Measurements from ENCODE around the gene MRPL52. TPM values are rescaled to one million over a fixed set of nuclear protein-coding genes. Genes with fewer than 3 reads are reported as not detected.

Gene MRPL52
- total and polyA plus RNA-seq, 2 of the 13 experiments (the other 11 are each of a cell fraction or from before 2014, with no cell fraction given): 118 to 329 TPM

- TF ChIP-seq ARID5B (CRISPR knock-in tag; IDR thresholded peaks at IDR 0.05) (peak; percentile 3; the same call in 1 of the 2 replicates), FOSL2 (CRISPR knock-in tag; IDR thresholded peaks at IDR 0.05) (peak; percentile 51), ZBTB33 (CRISPR knock-in tag; IDR thresholded peaks at IDR 0.05) (0 out of 2 replicates have a peak, but pooled peaks have one; percentile 6), ZBTB26 (CRISPR knock-in tag; IDR thresholded peaks at IDR 0.05; ENCODE audit: borderline replicate concordance) (0 out of 2 replicates have a peak, but pooled peaks have one; percentile 31), KDM4B (CRISPR knock-in tag; IDR thresholded peaks at IDR 0.05) (no peak), ZFYVE20 (CRISPR knock-in tag; IDR thresholded peaks at IDR 0.05; ENCODE audit: borderline replicate concordance, low read depth) (no peak), SAP130 (CRISPR knock-in tag; IDR thresholded peaks at IDR 0.05; ENCODE audit: low read depth) (peak; percentile 53), SPEN (CRISPR knock-in tag; IDR thresholded peaks at IDR 0.05; ENCODE audit: low read depth) (0 out of 2 replicates have a peak, but pooled peaks have one; percentile 22), MXD3 (CRISPR knock-in tag; IDR thresholded peaks at IDR 0.05) (no peak), ZBTB21 (CRISPR knock-in tag; IDR thresholded peaks at IDR 0.05) (peak; percentile 94), ARNT2 (CRISPR knock-in tag; IDR thresholded peaks at IDR 0.05; ENCODE audit: low read depth) (0 out of 2 replicates have a peak, but pooled peaks have one; percentile 45), ZNF235 (CRISPR knock-in tag; IDR thresholded peaks at IDR 0.05; ENCODE audit: borderline replicate concordance) (no peak), SOX6 (IDR thresholded peaks at IDR 0.05) (no peak), SOX6 (CRISPR knock-in tag; IDR thresholded peaks at IDR 0.05) (peak; percentile 36; the same call in 1 of the 2 replicates), KDM2A (CRISPR knock-in tag; IDR thresholded peaks at IDR 0.05; ENCODE audit: borderline replicate concordance, low read depth) (peak; percentile 41; the same call in 1 of the 2 replicates), ZSCAN31 (CRISPR knock-in tag; IDR thresholded peaks at IDR 0.05; ENCODE audit: low read depth) (0 out of 2 replicates have a peak, but pooled peaks have one; percentile 29), ZC3H4 (CRISPR knock-in tag; IDR thresholded peaks at IDR 0.05; ENCODE audit: borderline replicate concordance) (no peak)
Measured at GRCh38 chr14:22824711-22825359, 4.9 kb upstream of the MRPL52 start (continued).

Measured in HepG2 (cell line).